ENCODE measurements around the gene RALY.

DNA sequence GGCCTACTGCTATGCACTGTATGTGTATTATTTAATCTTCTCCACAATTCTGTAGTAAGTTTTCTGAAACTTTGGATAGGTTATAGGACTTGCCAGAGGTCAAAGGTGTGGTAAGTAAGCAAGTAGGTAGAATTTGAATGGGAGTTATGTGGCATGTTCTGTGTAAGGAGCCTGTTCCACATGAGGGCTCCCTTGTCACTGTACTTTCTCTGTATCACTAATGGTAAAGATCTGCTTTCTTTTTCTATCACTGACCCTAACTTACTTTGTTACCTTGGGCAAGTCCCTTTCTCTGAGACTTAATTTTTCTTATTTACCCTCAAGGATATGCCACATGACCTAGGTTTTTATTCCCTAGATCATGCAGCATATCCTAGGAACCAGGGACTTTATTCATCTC, 68.0 kb downstream of the RALY start:
- TF ChIP-seq ZNF8 (CRISPR knock-in tag; IDR thresholded peaks at IDR 0.05) (no peak), SNAI2 (CRISPR knock-in tag; IDR thresholded peaks at IDR 0.05) (no peak), TCF4 (CRISPR knock-in tag; IDR thresholded peaks at IDR 0.05; ENCODE audit: borderline replicate concordance) (no peak), RARB (CRISPR knock-in tag; IDR thresholded peaks at IDR 0.05) (no peak), ARNTL (CRISPR knock-in tag; IDR thresholded peaks at IDR 0.05; ENCODE audit: borderline replicate concordance, low read depth) (no peak), ZNF70 (CRISPR knock-in tag; IDR thresholded peaks at IDR 0.05) (no peak), OSR1 (CRISPR knock-in tag; IDR thresholded peaks at IDR 0.05) (no peak), ZC3H10 (CRISPR knock-in tag; IDR thresholded peaks at IDR 0.05) (no peak), ZFP3 (CRISPR knock-in tag; IDR thresholded peaks at IDR 0.05) (no peak), TOX (CRISPR knock-in tag; IDR thresholded peaks at IDR 0.05; ENCODE audit: borderline replicate concordance) (no peak)
- TF ChIP-seq, protein P1, sequence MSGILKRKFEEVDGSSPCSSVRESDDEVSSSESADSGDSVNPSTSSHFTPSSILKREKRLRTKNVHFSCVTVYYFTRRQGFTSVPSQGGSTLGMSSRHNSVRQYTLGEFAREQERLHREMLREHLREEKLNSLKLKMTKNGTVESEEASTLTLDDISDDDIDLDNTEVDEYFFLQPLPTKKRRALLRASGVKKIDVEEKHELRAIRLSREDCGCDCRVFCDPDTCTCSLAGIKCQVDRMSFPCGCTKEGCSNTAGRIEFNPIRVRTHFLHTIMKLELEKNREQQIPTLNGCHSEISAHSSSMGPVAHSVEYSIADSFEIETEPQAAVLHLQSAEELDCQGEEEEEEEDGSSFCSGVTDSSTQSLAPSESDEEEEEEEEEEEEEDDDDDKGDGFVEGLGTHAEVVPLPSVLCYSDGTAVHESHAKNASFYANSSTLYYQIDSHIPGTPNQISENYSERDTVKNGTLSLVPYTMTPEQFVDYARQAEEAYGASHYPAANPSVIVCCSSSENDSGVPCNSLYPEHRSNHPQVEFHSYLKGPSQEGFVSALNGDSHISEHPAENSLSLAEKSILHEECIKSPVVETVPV (CRISPR knock-in tag; IDR thresholded peaks at IDR 0.05) = no peak
- TF ChIP-seq, protein P2, sequence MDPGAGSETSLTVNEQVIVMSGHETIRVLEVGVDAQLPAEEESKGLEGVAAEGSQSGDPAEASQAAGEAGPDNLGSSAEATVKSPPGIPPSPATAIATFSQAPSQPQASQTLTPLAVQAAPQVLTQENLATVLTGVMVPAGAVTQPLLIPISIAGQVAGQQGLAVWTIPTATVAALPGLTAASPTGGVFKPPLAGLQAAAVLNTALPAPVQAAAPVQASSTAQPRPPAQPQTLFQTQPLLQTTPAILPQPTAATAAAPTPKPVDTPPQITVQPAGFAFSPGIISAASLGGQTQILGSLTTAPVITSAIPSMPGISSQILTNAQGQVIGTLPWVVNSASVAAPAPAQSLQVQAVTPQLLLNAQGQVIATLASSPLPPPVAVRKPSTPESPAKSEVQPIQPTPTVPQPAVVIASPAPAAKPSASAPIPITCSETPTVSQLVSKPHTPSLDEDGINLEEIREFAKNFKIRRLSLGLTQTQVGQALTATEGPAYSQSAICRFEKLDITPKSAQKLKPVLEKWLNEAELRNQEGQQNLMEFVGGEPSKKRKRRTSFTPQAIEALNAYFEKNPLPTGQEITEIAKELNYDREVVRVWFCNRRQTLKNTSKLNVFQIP (CRISPR knock-in tag; IDR thresholded peaks at IDR 0.05; ENCODE audit: borderline replicate concordance, low read depth) = no peak
- TF ChIP-seq, protein P3, sequence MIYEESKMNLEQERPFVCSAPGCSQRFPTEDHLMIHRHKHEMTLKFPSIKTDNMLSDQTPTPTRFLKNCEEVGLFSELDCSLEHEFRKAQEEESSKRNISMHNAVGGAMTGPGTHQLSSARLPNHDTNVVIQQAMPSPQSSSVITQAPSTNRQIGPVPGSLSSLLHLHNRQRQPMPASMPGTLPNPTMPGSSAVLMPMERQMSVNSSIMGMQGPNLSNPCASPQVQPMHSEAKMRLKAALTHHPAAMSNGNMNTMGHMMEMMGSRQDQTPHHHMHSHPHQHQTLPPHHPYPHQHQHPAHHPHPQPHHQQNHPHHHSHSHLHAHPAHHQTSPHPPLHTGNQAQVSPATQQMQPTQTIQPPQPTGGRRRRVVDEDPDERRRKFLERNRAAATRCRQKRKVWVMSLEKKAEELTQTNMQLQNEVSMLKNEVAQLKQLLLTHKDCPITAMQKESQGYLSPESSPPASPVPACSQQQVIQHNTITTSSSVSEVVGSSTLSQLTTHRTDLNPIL (CRISPR knock-in tag; IDR thresholded peaks at IDR 0.05; ENCODE audit: low read depth) = no peak
- TF ChIP-seq, protein P4, sequence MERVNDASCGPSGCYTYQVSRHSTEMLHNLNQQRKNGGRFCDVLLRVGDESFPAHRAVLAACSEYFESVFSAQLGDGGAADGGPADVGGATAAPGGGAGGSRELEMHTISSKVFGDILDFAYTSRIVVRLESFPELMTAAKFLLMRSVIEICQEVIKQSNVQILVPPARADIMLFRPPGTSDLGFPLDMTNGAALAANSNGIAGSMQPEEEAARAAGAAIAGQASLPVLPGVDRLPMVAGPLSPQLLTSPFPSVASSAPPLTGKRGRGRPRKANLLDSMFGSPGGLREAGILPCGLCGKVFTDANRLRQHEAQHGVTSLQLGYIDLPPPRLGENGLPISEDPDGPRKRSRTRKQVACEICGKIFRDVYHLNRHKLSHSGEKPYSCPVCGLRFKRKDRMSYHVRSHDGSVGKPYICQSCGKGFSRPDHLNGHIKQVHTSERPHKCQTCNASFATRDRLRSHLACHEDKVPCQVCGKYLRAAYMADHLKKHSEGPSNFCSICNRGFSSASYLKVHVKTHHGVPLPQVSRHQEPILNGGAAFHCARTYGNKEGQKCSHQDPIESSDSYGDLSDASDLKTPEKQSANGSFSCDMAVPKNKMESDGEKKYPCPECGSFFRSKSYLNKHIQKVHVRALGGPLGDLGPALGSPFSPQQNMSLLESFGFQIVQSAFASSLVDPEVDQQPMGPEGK (CRISPR knock-in tag; IDR thresholded peaks at IDR 0.05; ENCODE audit: borderline replicate concordance) = no peak
